Measurements from ENCODE around the gene SARM1. TPM values are rescaled to one million over a fixed set of nuclear protein-coding genes. Genes with fewer than 3 reads are reported as not detected.

Gene SARM1
- total and polyA plus RNA-seq, 4 donors, result 4.9 to 20.3 (median 12.4) TPM

DNA sequence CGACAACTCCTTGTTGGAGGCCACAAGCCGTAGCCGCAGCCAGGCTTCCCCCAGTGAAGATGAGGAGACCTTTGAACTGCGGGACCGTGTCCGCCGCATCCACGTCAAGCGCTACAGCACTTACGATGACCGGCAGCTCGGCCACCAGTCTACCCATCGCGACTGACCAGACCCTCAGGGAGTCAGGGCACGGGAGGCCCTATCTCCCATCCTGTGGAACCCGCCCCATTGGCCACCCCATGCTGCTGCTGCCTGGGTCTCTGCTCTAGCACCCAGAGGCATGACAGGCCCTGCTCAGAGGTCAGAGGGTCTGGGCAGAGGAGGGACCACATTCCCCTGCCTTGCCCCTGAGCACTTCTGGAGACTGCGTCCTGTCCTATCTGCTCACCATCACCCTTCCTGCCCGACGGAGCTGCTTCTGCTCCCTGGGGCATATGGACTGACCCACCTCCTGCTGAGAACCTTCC lies 27.0 kb upstream of the SARM1 start:
- Histone ChIP-seq H3K27me3 (ENCODE audit: control insufficient read depth in 1 of 2, insufficient read depth in 2 of 2, low read length in 1 of 2) (no peaks in the 10 kb centered on the region), H3K9me3 (ENCODE audit: control insufficient read depth, low read length) (no peaks in the 10 kb centered on the region), H3K36me3 (ENCODE audit: control insufficient read depth in 1 of 2, insufficient read depth in 2 of 2, low read length in 1 of 2) (peaks cover 0 to 14% of the 10 kb centered on the region in 2 donors), H3K4me3 (ENCODE audit: low read length in 2 of 2) (no peak overlapping the region), H3K4me1 (ENCODE audit: control insufficient read depth in 1 of 2, insufficient read depth in 2 of 2, low read length in 2 of 2) (peaks cover 3 to 4% of the 10 kb centered on the region in 2 donors), H3K27ac (ENCODE audit: low read depth in 1 of 2, low read length in 2 of 2) (peak overlapping the region in 1 of 2 donors; percentile 9)
- 90 to 91% methylated on average over 19 of the region's 19 CpGs for WGBS, 2 donors
- intact Hi-C loops (cut with DNase I), result no loop called here
- DNase-seq, result no peak
- no peak for ATAC-seq (ENCODE audit: low FRiP score)

DNA sequence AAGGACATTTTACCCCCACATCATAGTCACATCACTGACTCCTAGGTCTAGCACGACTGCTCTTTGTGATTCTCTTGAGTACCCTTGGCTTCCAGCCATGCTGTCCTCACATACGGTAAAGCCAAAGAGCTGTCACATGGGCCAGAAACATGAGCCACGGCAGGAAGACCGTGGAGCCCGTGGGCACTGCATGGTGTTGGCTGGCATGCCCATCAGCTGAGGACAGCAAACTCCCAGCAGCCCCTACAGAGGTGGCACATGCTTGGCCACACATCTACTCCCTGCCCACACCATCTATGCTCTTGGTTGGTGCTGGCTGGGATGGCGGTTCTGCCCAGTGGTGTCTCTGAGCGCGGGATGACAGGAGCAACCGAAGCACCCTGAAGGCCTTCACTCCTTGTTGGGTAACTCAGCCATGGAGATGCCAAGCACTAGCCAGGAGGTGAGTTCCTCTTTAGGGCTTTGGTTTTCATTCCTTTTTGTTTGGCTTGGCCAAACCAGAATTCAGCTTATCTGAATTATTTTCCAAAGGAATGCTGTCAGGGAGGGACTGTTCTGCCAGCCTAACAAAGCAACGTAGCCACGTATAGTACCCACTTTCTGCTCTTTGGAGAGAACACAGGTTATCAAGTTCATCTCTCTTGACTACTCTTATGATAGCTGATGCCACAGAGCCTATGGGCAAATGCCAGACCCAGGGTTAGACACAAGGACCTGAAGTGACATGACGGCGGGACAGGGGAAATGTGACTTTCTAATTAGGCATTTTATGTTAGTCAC lies 25.9 kb upstream of the SARM1 start:
- no peak for ATAC-seq (ENCODE audit: low FRiP score)
- peaks cover 6 to 14% of the 10 kb centered on the region in 2 donors for H3K36me3 ChIP-seq (ENCODE audit: control insufficient read depth in 1 of 2, insufficient read depth in 2 of 2, low read length in 1 of 2)
- H3K27ac ChIP-seq (ENCODE audit: low read depth in 1 of 2, low read length in 2 of 2), result peak overlapping the region; percentile 73 to 91
- DNase-seq, result no peak
- no peak overlapping the region for H3K4me3 ChIP-seq (ENCODE audit: low read length in 2 of 2)
- no peaks in the 10 kb centered on the region for H3K27me3 ChIP-seq (ENCODE audit: control insufficient read depth in 1 of 2, insufficient read depth in 2 of 2, low read length in 1 of 2)
- no peaks in the 10 kb centered on the region for H3K9me3 ChIP-seq (ENCODE audit: control insufficient read depth, low read length)
- intact Hi-C loops (cut with DNase I), result no loop called here
- 6 to 13% methylated on average over 13 of the region's 13 CpGs for WGBS, 2 donors
- H3K4me1 ChIP-seq (ENCODE audit: control insufficient read depth in 1 of 2, insufficient read depth in 2 of 2, low read length in 2 of 2), result peaks cover 3 to 4% of the 10 kb centered on the region in 2 donors

DNA sequence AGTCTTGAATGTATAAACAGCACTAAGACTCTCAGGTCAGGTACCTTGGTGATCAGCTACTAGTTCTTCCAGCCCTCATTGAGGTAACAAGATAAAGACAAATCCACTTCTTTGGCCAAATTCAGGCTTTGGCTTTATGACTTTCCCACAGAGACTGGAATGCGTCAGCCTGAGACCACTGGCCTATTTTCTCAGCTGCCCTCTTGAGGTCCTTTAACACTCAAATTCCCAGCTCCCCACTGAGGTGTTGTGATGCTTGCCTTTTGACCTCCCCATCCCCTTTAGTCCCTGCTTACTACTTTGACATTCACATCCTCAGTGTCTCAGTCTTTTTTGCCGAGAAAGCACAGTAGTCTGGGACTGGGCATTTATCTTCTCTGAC lies 25.3 kb upstream of the SARM1 start:
- no peak overlapping the region for H3K4me3 ChIP-seq (ENCODE audit: low read length in 2 of 2)
- H3K4me1 ChIP-seq (ENCODE audit: control insufficient read depth in 1 of 2, insufficient read depth in 2 of 2, low read length in 2 of 2), result peaks cover 3 to 4% of the 10 kb centered on the region in 2 donors
- no peak for ATAC-seq (ENCODE audit: low FRiP score)
- no peaks in the 10 kb centered on the region for H3K27me3 ChIP-seq (ENCODE audit: control insufficient read depth in 1 of 2, insufficient read depth in 2 of 2, low read length in 1 of 2)
- intact Hi-C loops (cut with DNase I), result no loop called here
- DNase-seq, result no peak
- H3K27ac ChIP-seq (ENCODE audit: low read depth in 1 of 2, low read length in 2 of 2), result peak overlapping the region; percentile 73 to 91
- 7 to 19% methylated on average over 2 of the region's 2 CpGs for WGBS, 2 donors
- no peaks in the 10 kb centered on the region for H3K9me3 ChIP-seq (ENCODE audit: control insufficient read depth, low read length)
- peaks cover 7 to 14% of the 10 kb centered on the region in 2 donors for H3K36me3 ChIP-seq (ENCODE audit: control insufficient read depth in 1 of 2, insufficient read depth in 2 of 2, low read length in 1 of 2)

DNA sequence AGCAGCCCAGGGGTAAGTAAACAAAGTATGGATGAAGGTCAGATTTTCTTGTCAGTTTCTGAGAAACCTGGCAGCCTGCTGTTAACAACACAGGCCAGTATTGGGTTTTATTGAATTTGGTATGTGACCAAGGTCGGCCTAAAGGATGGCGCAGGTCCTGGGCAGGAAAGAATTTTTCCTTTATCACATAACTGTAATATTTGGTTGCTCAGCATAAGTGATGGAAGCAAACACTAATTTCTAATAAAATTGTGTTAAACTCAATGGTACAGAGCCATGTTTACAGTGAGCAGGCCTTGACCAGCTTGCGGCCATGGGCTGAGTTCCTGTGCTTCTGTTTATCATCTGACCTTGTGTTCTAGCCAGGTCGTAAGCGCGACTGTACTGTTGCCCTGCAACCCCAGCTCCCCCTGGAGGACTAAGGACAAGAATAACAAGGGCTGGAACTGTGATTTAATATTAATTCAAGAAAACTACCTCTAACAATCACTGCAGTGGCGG lies 24.7 kb upstream of the SARM1 start:
- Histone ChIP-seq H3K27ac (ENCODE audit: low read depth in 1 of 2, low read length in 2 of 2) (peak overlapping the region; percentile 73 to 91), H3K4me1 (ENCODE audit: control insufficient read depth in 1 of 2, insufficient read depth in 2 of 2, low read length in 2 of 2) (peaks cover 3 to 4% of the 10 kb centered on the region in 2 donors), H3K4me3 (ENCODE audit: low read length in 2 of 2) (no peak overlapping the region), H3K9me3 (ENCODE audit: control insufficient read depth, low read length) (no peaks in the 10 kb centered on the region), H3K27me3 (ENCODE audit: control insufficient read depth in 1 of 2, insufficient read depth in 2 of 2, low read length in 1 of 2) (no peaks in the 10 kb centered on the region), H3K36me3 (ENCODE audit: control insufficient read depth in 1 of 2, insufficient read depth in 2 of 2, low read length in 1 of 2) (peaks cover 7 to 14% of the 10 kb centered on the region in 2 donors)
- 9 to 17% methylated on average over 7 of the region's 7 CpGs for WGBS, 2 donors
- no peak for DNase-seq
- intact Hi-C loops (cut with DNase I), result no loop called here
- ATAC-seq (ENCODE audit: low FRiP score), result no peak

DNA sequence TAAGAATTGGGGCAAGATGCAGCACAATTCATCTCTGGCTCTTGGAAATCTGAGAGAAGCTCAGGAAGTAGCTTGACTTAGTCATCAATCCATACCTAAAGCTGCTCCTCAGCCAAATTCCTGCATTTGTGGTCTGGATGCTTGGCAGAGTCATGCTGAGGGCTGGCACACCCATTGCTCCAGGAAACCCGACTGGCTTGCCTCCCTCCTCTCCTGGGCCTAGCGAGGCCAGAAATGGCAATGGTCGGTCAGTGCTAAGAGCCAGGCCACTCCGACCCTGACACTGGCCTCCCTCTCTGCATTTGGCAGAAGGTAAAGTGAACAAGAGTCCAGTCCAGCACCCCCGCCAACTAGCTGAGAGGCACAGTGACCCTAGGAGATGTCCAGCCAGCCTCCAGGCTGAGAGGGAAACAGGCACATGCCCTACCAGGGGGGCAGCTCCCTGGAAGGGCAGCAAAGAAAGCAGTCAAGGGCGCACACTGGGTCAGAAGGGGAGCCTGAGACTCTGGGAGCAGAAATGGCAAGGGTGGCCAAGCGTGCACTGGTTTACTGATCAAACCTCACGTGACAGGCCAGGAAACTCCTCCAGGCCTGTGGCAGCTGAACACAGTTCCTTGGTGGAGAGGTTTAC lies 24.1 kb upstream of the SARM1 start:
- intact Hi-C loops (cut with DNase I), result no loop called here
- 10 to 24% methylated on average over 8 of the region's 8 CpGs for WGBS, 2 donors
- H3K36me3 ChIP-seq (ENCODE audit: control insufficient read depth in 1 of 2, insufficient read depth in 2 of 2, low read length in 1 of 2), result peaks cover 7 to 10% of the 10 kb centered on the region in 2 donors
- H3K4me1 ChIP-seq (ENCODE audit: control insufficient read depth in 1 of 2, insufficient read depth in 2 of 2, low read length in 2 of 2), result peaks cover 3 to 4% of the 10 kb centered on the region in 2 donors
- no peaks in the 10 kb centered on the region for H3K27me3 ChIP-seq (ENCODE audit: control insufficient read depth in 1 of 2, insufficient read depth in 2 of 2, low read length in 1 of 2)
- no peaks in the 10 kb centered on the region for H3K9me3 ChIP-seq (ENCODE audit: control insufficient read depth, low read length)
- peak overlapping the region; percentile 54 to 78 for H3K27ac ChIP-seq (ENCODE audit: low read depth in 1 of 2, low read length in 2 of 2)
- ATAC-seq (ENCODE audit: low FRiP score), result no peak
- H3K4me3 ChIP-seq (ENCODE audit: low read length in 2 of 2), result no peak overlapping the region
- DNase-seq, result peak in 1 of 2 donors; percentile 71

DNA sequence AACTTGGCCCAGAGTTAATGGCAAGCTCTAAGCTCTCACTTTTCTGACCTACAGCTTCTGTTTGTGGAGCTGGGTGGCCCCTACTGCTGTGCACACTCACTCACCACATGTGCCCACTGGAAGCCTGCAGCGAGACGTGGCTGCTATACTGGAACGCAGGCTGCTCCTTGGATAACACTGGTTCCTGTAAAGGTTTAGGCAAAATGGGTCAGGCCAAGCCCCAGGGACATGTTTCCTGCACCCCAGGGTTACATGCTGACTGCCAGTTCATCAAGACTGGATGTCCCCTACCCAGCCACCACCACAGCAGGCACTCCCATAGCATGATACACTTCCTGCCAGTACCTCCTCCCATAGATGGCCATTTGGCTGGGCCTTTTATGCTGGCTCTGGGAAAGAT lies 22.5 kb upstream of the SARM1 start:
- 60 to 70% methylated on average over 3 of the region's 3 CpGs for WGBS, 2 donors
- intact Hi-C loops (cut with DNase I), result no loop called here
- Histone ChIP-seq H3K4me3 (ENCODE audit: low read length in 2 of 2) (no peak overlapping the region), H3K9me3 (ENCODE audit: control insufficient read depth, low read length) (no peaks in the 10 kb centered on the region), H3K27me3 (ENCODE audit: control insufficient read depth in 1 of 2, insufficient read depth in 2 of 2, low read length in 1 of 2) (no peaks in the 10 kb centered on the region), H3K27ac (ENCODE audit: low read depth in 1 of 2, low read length in 2 of 2) (no peak overlapping the region), H3K36me3 (ENCODE audit: control insufficient read depth in 1 of 2, insufficient read depth in 2 of 2, low read length in 1 of 2) (peaks cover 7 to 8% of the 10 kb centered on the region in 2 donors), H3K4me1 (ENCODE audit: control insufficient read depth in 1 of 2, insufficient read depth in 2 of 2, low read length in 2 of 2) (peaks cover 3 to 4% of the 10 kb centered on the region in 2 donors)
- ATAC-seq (ENCODE audit: low FRiP score) (no peak), DNase-seq (no peak)

DNA sequence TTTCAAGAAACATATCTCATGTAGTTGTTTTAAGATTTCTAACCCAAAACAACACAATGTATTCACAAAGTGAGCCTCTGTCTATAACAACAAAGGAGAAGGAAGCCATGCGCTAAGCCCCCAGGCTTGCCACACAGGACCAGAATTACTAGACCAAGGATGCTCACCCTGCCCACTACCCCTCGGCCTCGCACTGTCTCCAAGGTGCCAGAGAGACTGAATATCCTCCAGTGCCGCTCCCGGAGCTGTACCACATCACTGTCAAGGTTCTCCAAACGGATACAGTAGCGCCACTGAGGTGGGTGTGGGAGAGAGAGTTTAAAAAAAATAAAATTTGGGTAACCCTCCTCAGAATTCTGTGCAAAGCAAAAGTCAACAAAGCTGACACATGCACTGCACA lies 21.2 kb upstream of the SARM1 start:
- no peaks in the 10 kb centered on the region for H3K9me3 ChIP-seq (ENCODE audit: control insufficient read depth, low read length)
- no peaks in the 10 kb centered on the region for H3K27me3 ChIP-seq (ENCODE audit: control insufficient read depth in 1 of 2, insufficient read depth in 2 of 2, low read length in 1 of 2)
- no peak for DNase-seq
- intact Hi-C loops (cut with DNase I), result no loop called here
- H3K36me3 ChIP-seq (ENCODE audit: control insufficient read depth in 1 of 2, insufficient read depth in 2 of 2, low read length in 1 of 2), result peaks cover 7% of the 10 kb centered on the region in 2 donors
- H3K27ac ChIP-seq (ENCODE audit: low read depth in 1 of 2, low read length in 2 of 2), result no peak overlapping the region
- H3K4me3 ChIP-seq (ENCODE audit: low read length in 2 of 2), result no peak overlapping the region
- ATAC-seq (ENCODE audit: low FRiP score), result no peak
- peaks cover 3 to 4% of the 10 kb centered on the region in 2 donors for H3K4me1 ChIP-seq (ENCODE audit: control insufficient read depth in 1 of 2, insufficient read depth in 2 of 2, low read length in 2 of 2)
- 87 to 94% methylated on average over 7 of the region's 7 CpGs for WGBS, 2 donors

DNA sequence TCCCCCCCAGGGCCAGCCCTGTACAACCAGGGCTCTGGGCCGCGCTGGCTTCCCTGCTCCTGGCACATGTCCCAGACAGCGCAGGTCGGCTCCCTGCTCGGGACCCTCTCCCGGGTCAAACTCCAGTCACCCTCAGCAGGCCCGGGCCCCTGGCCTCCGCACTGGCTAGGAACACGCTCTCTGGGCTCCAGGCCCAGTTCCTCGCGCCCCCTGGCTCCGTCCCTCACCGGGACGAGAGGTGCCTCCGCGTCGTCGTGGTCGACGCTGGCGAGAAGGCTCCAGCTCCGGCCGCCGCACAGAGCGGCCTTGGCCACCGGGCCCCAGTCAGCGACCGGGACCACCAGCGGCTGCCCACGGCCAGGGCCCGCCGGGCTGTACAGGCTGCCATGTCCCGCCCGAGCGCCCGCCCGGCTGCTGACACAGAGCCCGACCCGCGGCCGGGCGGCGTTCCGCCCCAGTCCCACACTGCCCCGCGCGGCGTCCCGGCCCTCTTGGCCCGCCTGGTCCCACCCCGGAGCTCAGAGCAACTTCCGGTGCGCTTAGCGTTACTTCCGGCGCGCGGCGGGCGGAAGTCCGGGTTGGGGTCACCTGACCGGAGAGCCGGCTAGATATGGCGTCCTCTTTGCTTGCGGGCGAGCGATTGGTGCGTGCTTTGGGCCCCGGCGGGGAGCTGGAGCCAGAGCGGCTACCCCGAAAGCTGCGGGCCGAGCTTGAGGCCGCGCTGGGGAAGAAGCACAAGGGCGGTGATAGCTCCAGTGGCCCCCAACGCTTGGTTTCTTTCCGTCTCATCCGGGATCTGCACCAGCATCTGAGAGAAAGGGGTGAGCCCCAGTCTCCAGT lies 14.2 kb upstream of the SARM1 start, which contains the start of gene POLDIP2:
Gene POLDIP2, minus strand, starts transcription at position 467 of the 840 bp plus-strand sequence. Its CDS starts 79 bp downstream, at position 388.
- Histone ChIP-seq H3K27ac (ENCODE audit: low read depth in 1 of 2, low read length in 2 of 2) (peak within 1 kb of the TSS; percentile 6 to 77), H3K36me3 (ENCODE audit: control insufficient read depth in 1 of 2, insufficient read depth in 2 of 2, low read length in 1 of 2) (peaks cover 2 to 6% of the 10 kb centered on the region in 2 donors)
- intact Hi-C loops (cut with DNase I), result loop anchor here in 1 of 2 donors (2.0 kb wide), 1 partner anchor 20 kb away; no protein-coding TSS in a partner anchor

More for the DNA sequence above, 14.2 kb upstream of the SARM1 start, which contains the start of gene POLDIP2:
- peak within 1 kb of the TSS; percentile 86 to 91 for H3K4me3 ChIP-seq (ENCODE audit: low read length in 2 of 2)
- H3K27me3 ChIP-seq (ENCODE audit: control insufficient read depth in 1 of 2, insufficient read depth in 2 of 2, low read length in 1 of 2), result no peaks in the 10 kb centered on the region
- no peaks in the 10 kb centered on the region for H3K9me3 ChIP-seq (ENCODE audit: control insufficient read depth, low read length)
- peak; percentile 99 for ATAC-seq (ENCODE audit: low FRiP score)
- peak; percentile 98 for DNase-seq
- H3K4me1 ChIP-seq (ENCODE audit: control insufficient read depth in 1 of 2, insufficient read depth in 2 of 2, low read length in 2 of 2), result no peaks in the 10 kb centered on the region
- 0 to 1% methylated on average over 69 to 80 of the region's 80 CpGs for WGBS, 2 donors

All from aorta (tissue), 5 donors.